ENCODE measurements around the gene FAM120A. TPM values are rescaled to one million over a fixed set of nuclear protein-coding genes. Genes with fewer than 3 reads are reported as not detected.
A peak's percentile ranks its signal among the peaks of the same experiment; 100 is the strongest.

The FAM120A gene
- total and polyA plus RNA-seq, 4 donors, result 28.3 to 91.0 (median 50.3) TPM

DNA sequence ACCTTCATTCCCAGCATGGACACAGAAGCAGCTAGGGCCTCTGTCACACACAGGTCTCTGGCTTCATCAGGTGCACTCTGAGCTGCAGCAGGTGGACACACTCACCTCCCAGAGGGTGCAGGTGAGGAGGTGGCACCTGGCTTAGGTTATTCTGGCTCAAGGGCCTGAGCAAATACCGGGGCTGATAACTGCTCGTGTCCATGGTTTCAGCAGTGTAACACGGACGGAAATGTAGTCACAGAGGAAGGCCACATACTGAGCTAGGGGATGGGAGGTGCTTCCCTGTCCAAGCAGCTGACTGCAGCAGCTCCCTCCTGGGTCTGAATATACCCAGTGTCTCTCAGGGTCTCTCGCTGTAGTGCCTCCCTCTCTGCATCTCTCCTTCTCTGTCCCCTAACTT is 130.6 kb downstream of the FAM120A start:
- WGBS, result 29% methylated on average over 5 of the region's 5 CpGs
- H3K9me3 ChIP-seq (ENCODE audit: control insufficient read depth in 4 of 4, low read length in 3 of 4), result no peaks in the 10 kb centered on the region
- TF ChIP-seq RXRA (IDR thresholded peaks at IDR 0.05) (no peak), SP1 (IDR thresholded peaks at IDR 0.05) (peak; percentile 14), HNF4A (conservative IDR thresholded peaks at IDR 0.05) (no peak), JUND (IDR thresholded peaks at IDR 0.05) (no peak)

DNA sequence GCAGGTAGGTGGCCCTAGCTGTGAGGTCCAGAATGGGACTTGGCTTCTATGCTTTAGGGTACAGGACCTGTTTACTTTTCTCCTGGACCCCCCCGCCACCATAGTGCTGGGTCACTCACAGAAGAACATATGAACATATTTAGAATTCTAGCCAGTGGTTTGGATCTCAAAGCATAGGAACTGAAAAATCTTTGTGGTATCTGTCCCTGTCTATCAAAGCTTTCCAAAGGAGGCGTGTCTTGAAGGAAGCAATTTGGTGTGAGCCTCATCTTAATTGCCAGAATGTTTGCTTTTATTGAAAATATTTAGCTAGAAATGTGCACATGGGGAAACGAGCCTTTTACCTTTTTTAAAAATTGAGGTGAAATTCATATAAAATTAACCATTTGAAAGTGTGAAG is 131.1 kb downstream of the FAM120A start:
- H3K27me3 ChIP-seq (ENCODE audit: control insufficient read depth in 4 of 4, insufficient read depth in 4 of 4, low read length in 3 of 4), result no peaks in the 10 kb centered on the region
- no peak for TF ChIP-seq HNF4A (conservative IDR thresholded peaks at IDR 0.05)
- TF ChIP-seq TAF1 (conservative IDR thresholded peaks at IDR 0.05), result no peak
- TF ChIP-seq, protein P1, sequence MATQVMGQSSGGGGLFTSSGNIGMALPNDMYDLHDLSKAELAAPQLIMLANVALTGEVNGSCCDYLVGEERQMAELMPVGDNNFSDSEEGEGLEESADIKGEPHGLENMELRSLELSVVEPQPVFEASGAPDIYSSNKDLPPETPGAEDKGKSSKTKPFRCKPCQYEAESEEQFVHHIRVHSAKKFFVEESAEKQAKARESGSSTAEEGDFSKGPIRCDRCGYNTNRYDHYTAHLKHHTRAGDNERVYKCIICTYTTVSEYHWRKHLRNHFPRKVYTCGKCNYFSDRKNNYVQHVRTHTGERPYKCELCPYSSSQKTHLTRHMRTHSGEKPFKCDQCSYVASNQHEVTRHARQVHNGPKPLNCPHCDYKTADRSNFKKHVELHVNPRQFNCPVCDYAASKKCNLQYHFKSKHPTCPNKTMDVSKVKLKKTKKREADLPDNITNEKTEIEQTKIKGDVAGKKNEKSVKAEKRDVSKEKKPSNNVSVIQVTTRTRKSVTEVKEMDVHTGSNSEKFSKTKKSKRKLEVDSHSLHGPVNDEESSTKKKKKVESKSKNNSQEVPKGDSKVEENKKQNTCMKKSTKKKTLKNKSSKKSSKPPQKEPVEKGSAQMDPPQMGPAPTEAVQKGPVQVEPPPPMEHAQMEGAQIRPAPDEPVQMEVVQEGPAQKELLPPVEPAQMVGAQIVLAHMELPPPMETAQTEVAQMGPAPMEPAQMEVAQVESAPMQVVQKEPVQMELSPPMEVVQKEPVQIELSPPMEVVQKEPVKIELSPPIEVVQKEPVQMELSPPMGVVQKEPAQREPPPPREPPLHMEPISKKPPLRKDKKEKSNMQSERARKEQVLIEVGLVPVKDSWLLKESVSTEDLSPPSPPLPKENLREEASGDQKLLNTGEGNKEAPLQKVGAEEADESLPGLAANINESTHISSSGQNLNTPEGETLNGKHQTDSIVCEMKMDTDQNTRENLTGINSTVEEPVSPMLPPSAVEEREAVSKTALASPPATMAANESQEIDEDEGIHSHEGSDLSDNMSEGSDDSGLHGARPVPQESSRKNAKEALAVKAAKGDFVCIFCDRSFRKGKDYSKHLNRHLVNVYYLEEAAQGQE (IDR thresholded peaks at IDR 0.05), result no peak
- no peak for TF ChIP-seq FOXA2 (IDR thresholded peaks at IDR 0.05)
- TF ChIP-seq JUND (IDR thresholded peaks at IDR 0.05), result no peak
- no peak for TF ChIP-seq SP1 (IDR thresholded peaks at IDR 0.05)
- no peak for TF ChIP-seq GABPA (IDR thresholded peaks at IDR 0.05 in 1 of 2, conservative IDR thresholded peaks at IDR 0.05 in 1 of 2)
- no peak for TF ChIP-seq EGR1 (IDR thresholded peaks at IDR 0.05; ENCODE audit: low read depth in 2 of 2)
- TF ChIP-seq, protein P2, sequence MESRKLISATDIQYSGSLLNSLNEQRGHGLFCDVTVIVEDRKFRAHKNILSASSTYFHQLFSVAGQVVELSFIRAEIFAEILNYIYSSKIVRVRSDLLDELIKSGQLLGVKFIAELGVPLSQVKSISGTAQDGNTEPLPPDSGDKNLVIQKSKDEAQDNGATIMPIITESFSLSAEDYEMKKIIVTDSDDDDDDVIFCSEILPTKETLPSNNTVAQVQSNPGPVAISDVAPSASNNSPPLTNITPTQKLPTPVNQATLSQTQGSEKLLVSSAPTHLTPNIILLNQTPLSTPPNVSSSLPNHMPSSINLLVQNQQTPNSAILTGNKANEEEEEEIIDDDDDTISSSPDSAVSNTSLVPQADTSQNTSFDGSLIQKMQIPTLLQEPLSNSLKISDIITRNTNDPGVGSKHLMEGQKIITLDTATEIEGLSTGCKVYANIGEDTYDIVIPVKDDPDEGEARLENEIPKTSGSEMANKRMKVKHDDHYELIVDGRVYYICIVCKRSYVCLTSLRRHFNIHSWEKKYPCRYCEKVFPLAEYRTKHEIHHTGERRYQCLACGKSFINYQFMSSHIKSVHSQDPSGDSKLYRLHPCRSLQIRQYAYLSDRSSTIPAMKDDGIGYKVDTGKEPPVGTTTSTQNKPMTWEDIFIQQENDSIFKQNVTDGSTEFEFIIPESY (IDR thresholded peaks at IDR 0.05), result no peak
- TF ChIP-seq NR2F2 (IDR thresholded peaks at IDR 0.05), result no peak
- no peak for TF ChIP-seq HNF4G (IDR thresholded peaks at IDR 0.05)
- no peak for TF ChIP-seq YY1 (IDR thresholded peaks at IDR 0.05)
- no peak overlapping the region for H3K4me3 ChIP-seq (ENCODE audit: low read depth in 1 of 3, low read length in 3 of 3)
- H3K36me3 ChIP-seq (ENCODE audit: control insufficient read depth in 4 of 4, insufficient read depth in 3 of 4, low read depth in 1 of 4, low read length in 3 of 4), result no peaks in the 10 kb centered on the region
- WGBS, result 77% methylated on average over 3 of the region's 3 CpGs
- no peak overlapping the region for H3K9ac ChIP-seq (ENCODE audit: low read depth in 1 of 2, low read length in 2 of 2)
- H3K9me3 ChIP-seq (ENCODE audit: control insufficient read depth in 4 of 4, low read length in 3 of 4), result no peaks in the 10 kb centered on the region
- H3K4me1 ChIP-seq (ENCODE audit: control insufficient read depth in 4 of 4, insufficient read depth in 4 of 4, low read length in 3 of 4), result peaks cover 11 to 43% (median 35%) of the 10 kb centered on the region in 4 donors
- H3K27ac ChIP-seq (ENCODE audit: low read depth in 1 of 2, low read length in 2 of 2), result peak overlapping the region in 1 of 2 donors; percentile 7
- no peak for DNase-seq (ENCODE audit: low spot score)

More for the DNA sequence above, 130.6 kb downstream of the FAM120A start:
- Histone ChIP-seq H3K27ac (ENCODE audit: low read depth in 1 of 2, low read length in 2 of 2) (peak overlapping the region in 1 of 2 donors; percentile 48), H3K9ac (ENCODE audit: low read depth in 1 of 2, low read length in 2 of 2) (no peak overlapping the region), H3K36me3 (ENCODE audit: control insufficient read depth in 4 of 4, insufficient read depth in 3 of 4, low read depth in 1 of 4, low read length in 3 of 4) (no peaks in the 10 kb centered on the region), H3K4me3 (ENCODE audit: low read depth in 1 of 3, low read length in 3 of 3) (no peak overlapping the region), H3K27me3 (ENCODE audit: control insufficient read depth in 4 of 4, insufficient read depth in 4 of 4, low read length in 3 of 4) (no peaks in the 10 kb centered on the region), H3K4me1 (ENCODE audit: control insufficient read depth in 4 of 4, insufficient read depth in 4 of 4, low read length in 3 of 4) (peaks cover 11 to 46% (median 35%) of the 10 kb centered on the region in 4 donors)
- peak; percentile 38 for DNase-seq (ENCODE audit: low spot score)

DNA sequence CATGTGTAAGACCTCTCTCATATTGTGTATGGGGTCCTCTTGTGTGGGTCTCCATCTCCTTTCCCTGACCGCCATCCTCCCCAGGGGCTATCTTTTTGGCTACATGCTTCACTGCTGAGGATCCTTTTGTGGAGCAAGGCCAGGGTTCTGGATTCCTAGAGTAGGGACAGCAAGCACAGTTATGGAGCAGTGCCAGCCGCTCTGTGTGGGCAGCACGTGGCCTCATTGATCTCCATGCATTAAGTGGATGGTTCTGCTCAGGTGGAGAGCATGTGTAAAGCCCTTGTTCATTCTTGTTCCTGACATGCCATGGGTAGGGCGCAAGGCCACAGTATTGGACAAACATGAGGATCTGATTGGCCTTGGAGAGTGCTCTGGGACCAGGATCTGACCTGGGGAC is 133.8 kb downstream of the FAM120A start:
- no peaks in the 10 kb centered on the region for H3K9me3 ChIP-seq (ENCODE audit: control insufficient read depth in 4 of 4, low read length in 3 of 4)
- WGBS, result 96% methylated on average over 4 of the region's 4 CpGs
- H3K4me1 ChIP-seq (ENCODE audit: control insufficient read depth in 4 of 4, insufficient read depth in 4 of 4, low read length in 3 of 4), result peaks cover 8 to 27% (median 23%) of the 10 kb centered on the region in 4 donors
- no peak for TF ChIP-seq TAF1 (conservative IDR thresholded peaks at IDR 0.05)
- TF ChIP-seq FOXA2 (IDR thresholded peaks at IDR 0.05), result no peak
- no peak for TF ChIP-seq YY1 (IDR thresholded peaks at IDR 0.05)
- DNase-seq (ENCODE audit: low spot score), result no peak
- no peak overlapping the region for H3K9ac ChIP-seq (ENCODE audit: low read depth in 1 of 2, low read length in 2 of 2)
- no peak overlapping the region for H3K4me3 ChIP-seq (ENCODE audit: low read depth in 1 of 3, low read length in 3 of 3)
- no peak overlapping the region for H3K27ac ChIP-seq (ENCODE audit: low read depth in 1 of 2, low read length in 2 of 2)
- no peaks in the 10 kb centered on the region for H3K36me3 ChIP-seq (ENCODE audit: control insufficient read depth in 4 of 4, insufficient read depth in 3 of 4, low read depth in 1 of 4, low read length in 3 of 4)
- no peaks in the 10 kb centered on the region for H3K27me3 ChIP-seq (ENCODE audit: control insufficient read depth in 4 of 4, insufficient read depth in 4 of 4, low read length in 3 of 4)
